Spleen (tissue), 7 donors: ENCODE measurements around the gene RSAD1.

ENCODE experiments used
- POLR2A ChIP-seq, 3 donors: fragments of 450-650 bp; IDR thresholded peaks; one replicate each; pipeline ENCODE4 v1.5.1; 2017; ENCODE audit warnings: antibody characterized with exemption in 3 of 3, mild to moderate bottlenecking in 1 of 3
- POLR2AphosphoS5 ChIP-seq, 3 donors: sonication (generic); formaldehyde crosslinking; IDR thresholded peaks; one replicate each; pipeline ENCODE4 v1.5.1; 2017; ENCODE audit warnings: antibody characterized with exemption in 3 of 3
- TF ChIP-seq, protein P1 (sequence below), 11 experiments: fragments of 200-600 bp in 7 of 11; fragments of 450-650 bp in 4 of 11; sonication (generic) in 4 of 11; IDR thresholded peaks in 8 of 11; conservative IDR thresholded peaks in 3 of 11; 1 replicate in 7 of 11; 2 replicates in 4 of 11; pipeline versions ENCODE4 v1.4.0 to v1.8.0; 2016 to 2021; ENCODE audit warnings: antibody characterized with exemption in 11 of 11, inconsistent platforms in 4 of 11, mild to moderate bottlenecking in 1 of 11
- donor health status: DM: no; HTN: no; CAD: no; lungs with moderate emphysema.
- donor health status: DM: no; HTN: no; CAD: no.
- donor health status: DM: no; HTN: no; CAD: no.

DNA sequence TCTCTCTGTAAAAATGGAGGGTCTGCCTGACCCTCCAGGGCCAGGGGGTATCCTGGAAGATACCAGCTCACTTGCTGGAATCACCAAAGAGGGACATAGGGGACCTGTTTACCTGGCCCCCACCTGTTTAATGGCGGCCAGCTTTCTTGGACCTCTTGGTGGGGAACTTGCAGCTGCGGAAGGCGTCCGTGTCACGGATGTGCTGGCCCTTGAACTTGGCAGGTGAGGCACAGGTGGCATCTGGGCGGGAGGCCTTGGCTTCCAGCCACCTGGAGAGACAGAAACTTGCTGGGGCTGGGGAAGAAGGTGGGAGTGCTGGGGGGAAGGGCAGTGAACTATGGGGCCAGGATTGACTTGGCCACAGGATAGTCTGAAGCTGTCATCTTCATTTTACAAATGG, 13.5 kb upstream of the RSAD1 start:
- no peak for TF ChIP-seq POLR2A (IDR thresholded peaks at IDR 0.05)
- TF ChIP-seq, protein P1, sequence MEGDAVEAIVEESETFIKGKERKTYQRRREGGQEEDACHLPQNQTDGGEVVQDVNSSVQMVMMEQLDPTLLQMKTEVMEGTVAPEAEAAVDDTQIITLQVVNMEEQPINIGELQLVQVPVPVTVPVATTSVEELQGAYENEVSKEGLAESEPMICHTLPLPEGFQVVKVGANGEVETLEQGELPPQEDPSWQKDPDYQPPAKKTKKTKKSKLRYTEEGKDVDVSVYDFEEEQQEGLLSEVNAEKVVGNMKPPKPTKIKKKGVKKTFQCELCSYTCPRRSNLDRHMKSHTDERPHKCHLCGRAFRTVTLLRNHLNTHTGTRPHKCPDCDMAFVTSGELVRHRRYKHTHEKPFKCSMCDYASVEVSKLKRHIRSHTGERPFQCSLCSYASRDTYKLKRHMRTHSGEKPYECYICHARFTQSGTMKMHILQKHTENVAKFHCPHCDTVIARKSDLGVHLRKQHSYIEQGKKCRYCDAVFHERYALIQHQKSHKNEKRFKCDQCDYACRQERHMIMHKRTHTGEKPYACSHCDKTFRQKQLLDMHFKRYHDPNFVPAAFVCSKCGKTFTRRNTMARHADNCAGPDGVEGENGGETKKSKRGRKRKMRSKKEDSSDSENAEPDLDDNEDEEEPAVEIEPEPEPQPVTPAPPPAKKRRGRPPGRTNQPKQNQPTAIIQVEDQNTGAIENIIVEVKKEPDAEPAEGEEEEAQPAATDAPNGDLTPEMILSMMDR (IDR thresholded peaks at IDR 0.05 in 8 of 11, conservative IDR thresholded peaks at IDR 0.05 in 3 of 11): no peak
- no peak for TF ChIP-seq POLR2AphosphoS5 (IDR thresholded peaks at IDR 0.05)
